Urinary bladder (tissue), 4 donors: ENCODE measurements around the gene FAM193B. TPM values are rescaled to one million over a fixed set of nuclear protein-coding genes. Genes with fewer than 3 reads are reported as not detected.

Experiments used
- DNase-seq: peaks from one replicate; pipeline ENCODE4 v3.0.0-alpha.2; 2015; ENCODE audit errors: extremely low spot score
- H3K27ac ChIP-seq: one replicate; pipeline ENCODE4 v1.5.1; 2013; ENCODE audit warnings: low read depth, mild to moderate bottlenecking, moderate library complexity
- H3K36me3 ChIP-seq: one replicate; pipeline ENCODE4 v1.6.1; 2013; ENCODE audit warnings: mild to moderate bottlenecking, moderate library complexity; ENCODE audit not compliant: insufficient read depth
- H3K4me1 ChIP-seq: one replicate; pipeline ENCODE4 v1.6.1; 2013; ENCODE audit warnings: mild to moderate bottlenecking, moderate library complexity; ENCODE audit not compliant: insufficient read depth
- H3K4me3 ChIP-seq: one replicate; pipeline ENCODE4 v1.5.1; 2013; ENCODE audit warnings: low read depth, low read length
- WGBS: extraction: QIAGEN DNeasy Blood & Tissue Kit; methylation state at CpG from one replicate; pipeline ENCODE4 v1.1.7; 2013; 5-methylcytosine and 5-hydroxymethylcytosine counted together
- polyA plus RNA-seq: library from polyadenylated mRNA; stranded (reverse); fragments of 200-250 nt; gene quantifications from one replicate; pipeline ENCODE4 v1.2.3, GENCODE V29; 2013
- total RNA-seq: library from RNA; depleted of rRNA; stranded (reverse); fragments of >200 nt; gene quantifications from one replicate; pipeline ENCODE4 v1.2.3, GENCODE V29; 2014
- donor health status: healthy with polysubstance abuse.
- donor health status: healthy.

FAM193B gene
- total and polyA plus RNA-seq, 2 donors = 22.8 to 66.7 TPM

GRCh38 chr5:177557796-177558195, 3.4 kb upstream of the FAM193B start:
- no peak overlapping the region for H3K27ac ChIP-seq
- H3K4me1 ChIP-seq = no peaks in the 10 kb centered on the region
- WGBS = 77% methylated on average over 5 of the region's 5 CpGs
- DNase-seq = no peak
- H3K4me3 ChIP-seq = no peak overlapping the region
- no peaks in the 10 kb centered on the region for H3K36me3 ChIP-seq

- DNase-seq = no peak
- Histone ChIP-seq H3K4me3 (no peak overlapping the region), H3K27ac (no peak overlapping the region), H3K4me1 (no peaks in the 10 kb centered on the region), H3K36me3 (no peaks in the 10 kb centered on the region)
- WGBS = 27% methylated on average over 4 of the region's 4 CpGs
Observed at GRCh38 chr5:177557041-177557647, 2.8 kb upstream of the FAM193B start.

- H3K27ac ChIP-seq = no peak overlapping the region
- no peaks in the 10 kb centered on the region for H3K4me1 ChIP-seq
- H3K36me3 ChIP-seq = no peaks in the 10 kb centered on the region
- 92% methylated on average over 5 of the region's 5 CpGs for WGBS
- H3K4me3 ChIP-seq = no peak overlapping the region
- DNase-seq = no peak
Observed at GRCh38 chr5:177555665-177556064, 1.3 kb upstream of the FAM193B start.

- H3K36me3 ChIP-seq = no peaks in the 10 kb centered on the region
- 81% methylated on average over 2 of the region's 2 CpGs for WGBS
- H3K27ac ChIP-seq = no peak overlapping the region
- no peaks in the 10 kb centered on the region for H3K4me1 ChIP-seq
- no peak overlapping the region for H3K4me3 ChIP-seq
- no peak for DNase-seq
Observed at GRCh38 chr5:177555228-177555627, 865 bp upstream of the FAM193B start.

- H3K36me3 ChIP-seq = no peaks in the 10 kb centered on the region
- DNase-seq = no peak
- under 1% methylated on average over 72 of the region's 72 CpGs for WGBS
- H3K4me3 ChIP-seq = peak overlapping the region; percentile 97
- peaks cover 1% of the 10 kb centered on the region for H3K4me1 ChIP-seq
- peak overlapping the region; percentile 85 for H3K27ac ChIP-seq
Observed at GRCh38 chr5:177553671-177554429, 513 bp downstream of the FAM193B start.

- DNase-seq = no peak
- no peaks in the 10 kb centered on the region for H3K36me3 ChIP-seq
- H3K4me1 ChIP-seq = peaks cover 3% of the 10 kb centered on the region
- 33% methylated on average over 16 of the region's 16 CpGs for WGBS
- H3K27ac ChIP-seq = no peak overlapping the region
- H3K4me3 ChIP-seq = peak overlapping the region; percentile 97
Observed at GRCh38 chr5:177552839-177553455, 1.4 kb downstream of the FAM193B start.

- H3K36me3 ChIP-seq = no peaks in the 10 kb centered on the region
- H3K4me3 ChIP-seq = no peak overlapping the region
- H3K27ac ChIP-seq = no peak overlapping the region
- WGBS = 82% methylated on average over 1 of the region's 1 CpG
- DNase-seq = no peak
- peaks cover 3% of the 10 kb centered on the region for H3K4me1 ChIP-seq
Observed at GRCh38 chr5:177550122-177550521, 4.2 kb downstream of the FAM193B start.

- Histone ChIP-seq H3K36me3 (no peaks in the 10 kb centered on the region), H3K27ac (no peak overlapping the region), H3K4me1 (peaks cover 3% of the 10 kb centered on the region), H3K4me3 (no peak overlapping the region)
- WGBS = 82% methylated on average over 1 of the region's 1 CpG
- no peak for DNase-seq
Observed at GRCh38 chr5:177548495-177548894, 5.9 kb downstream of the FAM193B start.

GRCh38 chr5:177547736-177548135, 6.6 kb downstream of the FAM193B start:
- DNase-seq = no peak
- Histone ChIP-seq H3K4me3 (no peak overlapping the region), H3K36me3 (no peaks in the 10 kb centered on the region), H3K4me1 (peaks cover 3% of the 10 kb centered on the region), H3K27ac (no peak overlapping the region)
- WGBS = 81% methylated on average over 3 of the region's 3 CpGs

GRCh38 chr5:177546258-177546741, 8.1 kb downstream of the FAM193B start:
- H3K36me3 ChIP-seq = no peaks in the 10 kb centered on the region
- WGBS = 36% methylated on average over 1 of the region's 1 CpG
- H3K4me1 ChIP-seq = peaks cover 3% of the 10 kb centered on the region
- H3K27ac ChIP-seq = peak overlapping the region; percentile 53
- DNase-seq = no peak
- H3K4me3 ChIP-seq = no peak overlapping the region

GRCh38 chr5:177545487-177546257, 8.7 kb downstream of the FAM193B start:
- Histone ChIP-seq H3K4me1 (peaks cover 3% of the 10 kb centered on the region), H3K36me3 (no peaks in the 10 kb centered on the region), H3K27ac (peak overlapping the region; percentile 53), H3K4me3 (no peak overlapping the region)
- 72% methylated on average over 4 of the region's 4 CpGs for WGBS
- DNase-seq = no peak

GRCh38 chr5:177542816-177543465, 11.4 kb downstream of the FAM193B start:
- no peak overlapping the region for H3K4me3 ChIP-seq
- H3K4me1 ChIP-seq = no peaks in the 10 kb centered on the region
- DNase-seq = no peak
- no peaks in the 10 kb centered on the region for H3K36me3 ChIP-seq
- 78% methylated on average over 4 of the region's 4 CpGs for WGBS
- no peak overlapping the region for H3K27ac ChIP-seq

GRCh38 chr5:177540438-177540837, 13.9 kb downstream of the FAM193B start:
- Histone ChIP-seq H3K27ac (no peak overlapping the region), H3K4me3 (no peak overlapping the region), H3K4me1 (no peaks in the 10 kb centered on the region), H3K36me3 (peaks cover 2% of the 10 kb centered on the region)
- 76% methylated on average over 3 of the region's 3 CpGs for WGBS
- DNase-seq = no peak
